ENCODE data around the gene METAP1. TPM values are rescaled to one million over a fixed set of nuclear protein-coding genes. Genes with fewer than 3 reads are reported as not detected.
"Not testable (repeated sequence)": the region's sequence is repeated elsewhere in the genome, so short reads cannot be mapped to it uniquely, and the experiment has no call there.

Gene METAP1
- total RNA-seq, 1 donor from 2014 or later = 39.7 TPM

GRCh38 chr4:99099311-99099710, 103.8 kb downstream of the METAP1 start:
- DNase-seq (ENCODE audit: low spot score) = no peak

GRCh38 chr4:99099814-99100213, 104.3 kb downstream of the METAP1 start:
- DNase-seq (ENCODE audit: low spot score) = not testable (repeated sequence)

- DNase-seq (ENCODE audit: low spot score) = no peak
Measured at GRCh38 chr4:99100876-99101275, 105.4 kb downstream of the METAP1 start.

DNA sequence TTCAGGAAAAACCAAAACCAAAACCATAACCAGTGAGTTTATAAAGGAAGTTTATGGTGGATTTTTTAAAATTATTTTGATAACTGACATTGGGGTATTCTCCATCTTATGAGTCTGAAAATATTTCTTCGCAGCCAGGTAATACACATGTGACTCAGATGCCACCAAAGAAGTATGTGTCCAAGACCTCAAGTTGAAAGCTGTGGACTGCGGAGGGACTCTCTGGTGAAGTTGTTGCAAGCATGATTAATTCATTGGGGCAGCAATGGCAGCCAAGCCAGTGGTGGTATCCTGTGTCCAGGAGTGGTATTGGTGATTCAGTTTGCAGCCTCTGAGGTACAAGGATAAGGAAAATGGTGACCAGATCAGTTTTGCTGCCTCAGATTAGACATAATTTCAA, 107.1 kb downstream of the METAP1 start:
- no peak for DNase-seq (ENCODE audit: low spot score)

DNA sequence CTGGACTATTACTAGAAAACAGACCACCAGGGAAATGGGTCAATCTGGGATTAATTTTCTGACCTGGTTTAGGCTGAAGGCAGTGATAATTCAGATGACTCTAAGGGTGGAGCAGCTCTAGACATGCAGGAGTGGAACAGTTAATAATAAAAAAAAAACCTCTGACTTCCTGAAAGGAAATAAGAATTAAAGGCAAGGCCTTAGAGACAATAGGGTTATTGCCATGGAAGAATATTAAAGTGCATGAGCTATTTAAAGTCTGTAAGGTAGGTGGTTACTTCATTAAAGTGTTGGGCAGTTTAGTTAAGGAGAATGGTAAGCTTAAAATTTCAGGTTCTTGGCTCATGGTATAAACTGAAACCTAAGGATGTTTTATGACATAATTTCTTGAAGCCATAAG, 107.6 kb downstream of the METAP1 start:
- no peak for DNase-seq (ENCODE audit: low spot score)

GRCh38 chr4:99104153-99104552, 108.6 kb downstream of the METAP1 start:
- no peak for DNase-seq (ENCODE audit: low spot score)

DNA sequence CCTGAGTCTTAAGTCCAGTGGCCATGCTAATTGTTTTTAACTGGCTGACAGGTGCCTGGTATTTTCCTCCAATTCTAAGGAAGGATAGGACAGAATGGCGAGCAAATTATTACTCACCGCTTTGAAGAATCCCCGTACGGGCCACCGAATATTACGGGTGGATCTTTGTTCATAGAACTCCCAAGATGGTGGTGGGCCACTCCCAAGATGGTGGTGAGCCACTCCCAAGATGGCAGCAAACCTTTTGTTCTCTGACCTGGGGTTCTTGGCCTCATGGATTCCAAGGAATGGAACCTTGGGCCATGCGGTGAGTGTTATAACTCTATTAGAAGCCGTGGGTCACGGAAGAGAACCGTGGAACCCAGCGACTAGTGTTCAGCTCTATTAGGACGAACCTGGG, 113.8 kb downstream of the METAP1 start:
- DNase-seq (ENCODE audit: low spot score) = not testable (repeated sequence)

Other genes starting within 250 kb of the METAP1 start
- gene EIF4E, start 66.6 kb upstream of the METAP1 start, total RNA-seq = 65.3 TPM
- 130 TPM for gene ADH5, start 93.1 kb downstream of the METAP1 start, total RNA-seq
- gene ADH4, start 148.6 kb downstream of the METAP1 start, total RNA-seq = 1.2 TPM
- gene ADH6, start 223.5 kb downstream of the METAP1 start, total RNA-seq = 36.3 TPM